Daoy (cell line): ENCODE results near the gene DIPK1B. TPM values are rescaled to one million over a fixed set of nuclear protein-coding genes. Genes with fewer than 3 reads are reported as not detected.

Experiments
- DNase-seq: peaks from one replicate; pipeline ENCODE4 v3.0.0-alpha.2; 2015; ENCODE audit warnings: low read depth
- total RNA-seq: library from RNA; depleted of rRNA; stranded (reverse); fragments of >200 nt; shearing (Covaris generic); gene quantifications from 2 replicates; pipeline ENCODE4 v1.2.3, GENCODE V29; 2014

The DIPK1B gene
- total RNA-seq, 1 experiment from 2014 or later = 6.6 TPM

DNA sequence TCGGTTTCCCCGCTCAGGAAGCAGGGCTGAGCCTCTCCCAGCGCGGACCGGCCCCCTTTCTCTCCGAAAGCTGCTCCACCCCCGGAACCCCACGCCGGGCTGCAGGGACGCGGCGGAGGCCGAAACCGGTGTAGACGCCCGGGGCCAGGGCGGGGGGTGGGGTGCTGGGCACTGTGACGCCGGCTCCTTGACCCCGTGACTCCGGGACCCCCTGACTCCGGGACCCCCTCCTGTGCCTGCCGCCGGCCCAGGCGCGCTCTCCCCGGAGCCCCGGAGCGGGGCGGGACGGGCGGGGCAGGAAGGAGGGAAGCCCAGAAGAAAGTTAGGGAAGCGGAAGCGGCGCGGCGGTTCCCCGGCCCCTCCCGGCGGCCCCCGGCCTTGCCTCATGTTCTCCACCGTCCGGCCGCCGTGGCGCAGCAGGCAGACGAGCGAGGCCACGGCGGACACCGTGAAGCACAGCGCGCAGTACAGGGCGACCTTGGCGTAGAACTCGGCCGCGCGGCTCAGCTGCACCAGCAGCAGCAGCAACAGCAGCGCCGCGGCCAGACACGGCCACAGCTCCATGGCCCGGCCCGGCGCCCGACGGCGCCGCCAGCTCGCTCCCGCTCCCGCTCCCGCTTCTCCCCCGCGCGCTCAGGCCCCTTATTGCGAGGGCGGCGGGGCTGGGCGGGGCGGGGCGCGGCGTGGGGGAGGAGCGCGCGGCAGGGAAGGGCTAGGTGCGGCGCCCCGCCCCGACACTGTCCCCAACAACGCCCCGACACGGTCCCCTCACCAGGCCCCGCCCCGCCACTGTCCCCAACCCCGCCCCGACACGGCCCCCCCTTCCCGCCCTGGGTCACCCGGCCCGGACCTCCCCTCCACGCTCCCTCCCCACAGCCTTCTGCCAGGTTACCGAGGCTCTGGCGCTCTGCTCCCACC is 25.3 kb upstream of the DIPK1B start, which contains the start of gene AGPAT2:
TSS of gene AGPAT2 (minus strand) at position 664 of the 918 bp plus-strand sequence. CDS start at position 564, 100 bp downstream.
- DNase-seq = peak; percentile 82

DNA sequence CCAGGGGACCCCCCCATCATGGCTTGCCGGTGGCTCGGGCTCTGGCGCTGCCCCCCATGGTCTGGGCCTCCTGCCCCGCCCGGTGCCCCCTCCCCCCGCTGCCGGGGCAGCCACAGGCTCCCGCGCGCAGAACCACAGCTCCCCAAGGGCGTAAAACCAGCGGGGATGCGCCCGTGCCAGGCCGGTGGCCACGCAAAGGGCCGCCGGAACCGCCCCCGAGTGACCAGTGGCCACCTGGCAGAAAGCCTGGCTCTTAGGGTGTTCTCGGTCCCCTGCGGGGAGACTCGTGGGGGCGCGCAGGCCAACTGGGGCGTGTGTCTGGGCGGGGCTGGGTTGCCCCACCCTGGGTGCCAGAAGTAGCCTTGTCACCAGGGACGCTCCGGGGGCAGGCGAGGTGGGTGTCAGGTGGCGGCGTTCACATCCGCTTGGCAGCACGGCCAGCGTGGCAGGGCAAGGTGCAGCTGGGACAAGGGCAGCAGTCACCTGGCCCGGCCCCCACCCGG is 24.6 kb upstream of the DIPK1B start:
- DNase-seq = no peak

DNA sequence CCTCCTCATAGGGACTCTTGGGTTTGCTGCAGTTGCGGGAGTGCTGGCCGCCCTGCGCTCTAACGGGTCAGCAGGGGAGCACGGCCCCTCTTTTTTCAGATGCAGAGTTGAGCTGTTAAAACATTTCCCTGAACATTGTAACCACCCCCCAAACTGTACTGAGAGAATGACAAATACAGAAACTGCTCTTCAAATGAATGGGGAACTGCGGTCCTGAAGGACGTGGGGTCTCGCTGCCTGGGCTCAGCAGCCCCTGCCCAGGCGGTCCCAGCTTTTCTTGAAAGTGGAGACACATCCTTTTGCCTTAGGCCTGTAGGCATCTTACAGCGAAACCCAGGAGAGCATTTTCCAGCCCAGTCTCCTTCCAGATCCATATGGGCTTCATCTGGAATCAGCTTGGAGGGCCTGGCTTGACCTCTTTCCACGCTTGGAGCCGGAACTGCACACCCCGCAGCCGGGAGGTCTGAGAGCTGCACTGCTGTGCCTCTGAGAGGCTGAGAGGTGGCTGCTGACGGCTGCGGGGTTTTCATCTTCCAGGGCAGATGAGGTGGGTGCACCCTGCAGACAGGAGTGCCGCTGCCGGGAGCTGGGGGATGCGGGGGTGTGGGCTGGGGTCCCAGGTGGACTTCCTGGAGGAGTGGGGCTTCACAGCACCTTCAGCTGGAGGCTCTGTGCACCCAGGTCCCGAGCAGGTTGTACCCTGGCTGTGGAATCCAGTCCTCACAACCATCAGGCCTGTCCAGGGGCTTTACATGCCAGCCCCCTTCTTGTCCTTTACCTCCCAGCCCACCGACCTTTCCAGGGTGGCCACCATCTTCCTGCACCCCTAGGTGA is 23.9 kb upstream of the DIPK1B start:
- no peak for DNase-seq

DNA sequence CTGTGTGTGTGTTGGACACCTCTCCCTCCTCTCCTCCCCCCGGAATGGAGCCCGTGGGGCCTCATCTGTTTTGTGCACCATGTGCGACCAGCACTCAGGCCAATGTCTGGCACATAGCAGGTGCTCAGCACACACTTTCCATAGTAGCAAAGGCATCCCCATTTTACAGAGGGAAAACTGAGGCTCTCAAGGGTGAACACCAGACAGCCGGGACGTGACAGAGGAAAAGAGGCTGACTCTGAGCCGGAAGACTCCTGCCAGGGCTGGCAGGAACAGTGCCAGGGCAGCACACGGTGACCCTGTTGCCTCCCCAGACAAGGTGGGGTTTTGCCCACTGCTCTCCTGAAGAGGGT is 23.3 kb upstream of the DIPK1B start:
- DNase-seq = no peak

DNA sequence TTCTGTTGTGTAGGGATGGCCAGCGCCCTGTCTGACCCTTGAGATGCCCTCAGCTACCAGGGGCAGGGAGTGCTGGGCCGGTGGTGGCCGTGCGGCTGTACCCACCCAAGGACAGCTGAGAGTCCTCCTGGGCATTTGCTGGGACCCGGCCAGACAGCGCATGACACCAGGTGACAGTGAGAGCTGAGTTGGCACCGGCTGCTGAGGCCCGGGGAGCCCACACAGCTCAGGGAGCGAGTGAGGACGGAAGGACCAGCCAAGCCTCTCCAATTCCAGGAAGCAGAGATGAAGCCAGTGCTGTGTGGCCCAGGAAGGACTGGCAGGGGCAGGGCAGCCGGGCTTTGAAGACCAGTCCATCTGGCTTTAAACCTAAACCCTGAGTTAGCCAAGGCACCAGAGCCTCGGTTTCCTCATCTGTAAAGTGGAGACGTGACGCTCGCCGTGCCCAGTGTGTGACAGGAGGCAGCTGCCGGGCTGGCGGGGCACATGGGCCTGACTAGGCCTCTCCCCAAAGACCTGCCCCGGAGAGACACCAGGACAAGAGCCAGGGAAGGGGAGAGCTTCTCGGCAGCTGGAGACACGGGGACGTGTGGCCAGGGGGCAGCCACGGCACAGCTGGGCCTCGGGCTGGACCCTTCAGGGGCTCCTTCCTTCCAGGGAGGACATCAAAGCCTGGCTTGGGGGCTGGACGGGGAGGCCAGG is 22.1 kb upstream of the DIPK1B start:
- DNase-seq = no peak

DNA sequence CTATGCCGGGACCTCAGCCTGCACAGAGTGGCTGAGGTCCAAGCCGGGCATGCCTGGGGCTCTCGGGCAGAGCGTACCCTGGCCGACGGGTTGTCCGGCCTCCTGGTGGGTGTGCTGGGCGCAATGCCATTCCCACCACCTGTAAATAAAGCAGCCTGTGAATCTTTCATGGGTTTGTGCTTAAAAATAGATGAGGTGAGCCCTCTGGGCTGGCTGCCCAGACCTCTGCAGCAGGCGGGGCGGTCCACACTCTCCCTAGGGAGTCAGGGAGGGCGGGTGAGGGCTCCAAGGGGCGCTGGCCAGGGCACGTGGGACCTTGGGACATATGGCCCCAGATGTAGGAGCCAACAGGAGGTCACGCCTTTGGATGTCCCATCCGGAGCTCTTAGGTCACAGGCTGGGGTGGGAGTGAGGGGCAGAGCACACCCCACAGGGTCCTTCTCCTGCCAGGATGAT is 21.5 kb upstream of the DIPK1B start:
- DNase-seq = no peak

DNA sequence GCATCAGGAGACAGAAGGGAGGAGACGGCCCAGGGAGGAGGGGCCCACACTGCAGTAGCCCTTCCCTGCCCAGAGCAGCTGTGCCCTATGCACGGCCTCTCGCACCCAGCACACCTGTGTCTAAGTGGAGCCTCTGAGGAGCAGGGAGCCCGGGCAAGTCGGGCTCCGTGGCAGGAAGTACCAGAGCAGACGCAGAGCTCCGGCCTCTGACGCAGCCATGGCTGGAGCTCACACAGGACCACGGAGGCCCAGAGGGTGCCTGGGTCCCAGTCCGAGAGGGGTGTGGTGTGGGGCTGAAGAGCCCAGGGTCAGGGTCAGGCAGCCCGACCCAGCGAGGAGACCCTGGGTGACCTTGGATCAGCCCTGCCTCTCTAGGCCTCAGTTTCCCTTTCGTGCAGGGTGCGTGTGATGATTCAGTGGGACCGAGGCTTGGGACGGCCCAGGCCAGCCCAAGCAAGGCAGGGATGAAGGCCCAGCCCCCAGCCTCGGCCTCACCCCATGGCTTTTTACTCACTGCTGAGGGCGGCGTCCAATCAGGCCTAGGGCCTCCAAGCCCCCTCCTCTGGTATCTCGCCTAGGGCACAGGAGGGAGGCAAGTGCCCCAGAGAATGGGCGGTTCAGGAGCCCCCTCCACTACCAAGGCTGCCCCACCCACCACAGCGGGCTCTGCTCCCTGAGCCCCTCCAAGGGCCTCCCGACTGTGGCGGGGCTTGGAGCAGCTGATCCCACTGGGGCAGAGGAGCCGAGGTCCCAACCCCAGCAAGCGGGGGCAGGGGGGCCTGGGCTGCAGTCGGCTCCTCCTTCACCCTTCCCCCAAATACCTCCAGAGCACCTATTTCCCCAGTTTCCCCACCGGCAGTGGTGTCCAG is 20.8 kb upstream of the DIPK1B start:
- DNase-seq = no peak

DNA sequence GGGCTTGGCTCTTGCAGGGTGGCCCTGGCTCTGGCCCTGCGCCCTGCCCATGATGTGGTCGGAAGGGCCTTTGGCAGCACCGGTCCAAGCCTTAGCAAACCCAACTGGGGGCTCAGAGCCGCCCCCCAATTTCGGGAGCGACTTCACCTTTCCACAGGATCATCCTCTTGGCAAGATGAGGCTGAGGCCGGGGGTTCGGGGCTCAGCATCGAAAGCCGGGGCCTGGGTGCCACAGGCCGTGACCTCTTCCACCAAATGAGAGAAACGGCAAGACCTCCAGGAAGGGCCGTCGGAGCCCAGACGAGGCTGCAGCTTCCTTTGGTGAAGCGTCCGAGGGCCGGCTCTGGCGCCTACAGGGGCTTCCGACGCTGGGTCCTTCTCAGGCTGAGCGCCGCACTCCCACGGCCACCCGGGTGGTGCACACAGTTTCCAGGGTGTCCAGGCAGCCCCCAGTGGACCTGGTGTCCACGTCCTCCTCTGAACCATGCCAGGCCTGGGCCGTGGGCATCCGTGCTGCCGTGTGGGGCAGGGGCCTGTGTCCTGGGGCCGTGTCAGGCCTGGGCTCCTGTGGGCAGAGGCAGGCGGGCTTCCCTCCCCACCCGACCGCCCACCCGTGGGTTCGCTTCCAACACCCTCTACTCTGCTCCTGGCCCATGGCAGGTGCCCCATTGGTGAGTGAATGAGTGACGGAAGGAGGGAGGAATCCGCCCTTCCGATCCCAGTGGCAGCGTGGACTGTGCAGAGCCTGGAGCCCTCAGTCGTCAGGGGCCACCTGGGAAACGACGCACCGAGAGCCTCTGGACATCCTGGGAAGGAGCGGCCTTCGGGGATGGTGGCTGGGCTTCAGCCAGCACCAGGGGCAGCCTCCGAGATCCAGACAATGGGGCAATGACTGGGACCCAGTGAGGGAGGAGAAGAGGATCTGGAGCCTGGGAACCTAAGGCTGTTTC is 19.9 kb upstream of the DIPK1B start:
- no peak for DNase-seq

DNA sequence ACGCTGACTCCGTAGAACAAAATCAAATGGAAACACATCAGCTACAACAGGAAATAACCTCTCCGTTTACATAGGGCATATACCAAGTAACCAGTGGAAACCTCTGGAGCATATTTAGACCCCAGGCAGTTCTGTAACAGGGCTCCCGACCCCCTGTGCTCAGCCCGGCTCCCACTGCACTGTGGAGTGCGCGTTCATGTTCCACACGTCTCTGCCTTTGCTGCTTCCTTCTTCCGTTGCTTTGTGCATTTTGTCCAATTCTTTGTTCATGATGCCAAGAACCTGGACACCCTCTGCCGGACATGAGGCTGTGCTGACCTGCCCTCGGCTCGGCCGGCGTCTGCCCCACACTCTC is 19.3 kb upstream of the DIPK1B start:
- no peak for DNase-seq

DNA sequence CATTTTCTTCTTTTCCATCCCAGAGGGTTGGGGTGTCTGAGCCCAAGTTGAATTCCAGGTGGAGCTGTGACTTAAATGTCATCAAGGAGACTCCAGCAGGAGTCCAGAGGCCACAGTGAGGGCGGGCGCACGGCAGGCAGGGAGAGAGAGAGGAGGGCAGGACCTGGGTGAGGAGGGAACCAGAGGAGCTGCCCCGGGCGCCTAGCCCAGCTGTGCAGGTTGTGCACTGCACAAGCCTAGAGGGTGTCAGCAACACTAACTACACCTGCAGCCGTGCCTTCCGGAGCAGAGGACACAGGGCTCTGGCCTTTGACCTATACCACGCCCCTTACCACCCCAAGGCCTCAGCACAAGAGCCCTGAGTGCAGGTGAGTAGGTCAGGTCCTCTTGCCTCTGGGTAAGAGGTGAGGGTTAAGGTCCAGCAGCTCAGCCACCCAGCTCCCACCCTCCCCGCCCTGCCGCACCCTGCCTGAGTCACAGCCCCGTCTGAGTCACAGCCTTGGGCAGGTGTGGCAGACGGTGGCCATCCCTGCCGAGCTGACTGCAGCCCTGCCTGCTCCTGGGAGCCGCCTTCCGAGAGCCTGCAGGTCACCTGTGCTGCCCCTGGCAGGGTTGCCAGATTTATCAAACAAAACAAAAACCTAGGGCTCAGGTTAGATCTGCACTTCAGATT is 18.7 kb upstream of the DIPK1B start:
- DNase-seq = peak; percentile 92

DNA sequence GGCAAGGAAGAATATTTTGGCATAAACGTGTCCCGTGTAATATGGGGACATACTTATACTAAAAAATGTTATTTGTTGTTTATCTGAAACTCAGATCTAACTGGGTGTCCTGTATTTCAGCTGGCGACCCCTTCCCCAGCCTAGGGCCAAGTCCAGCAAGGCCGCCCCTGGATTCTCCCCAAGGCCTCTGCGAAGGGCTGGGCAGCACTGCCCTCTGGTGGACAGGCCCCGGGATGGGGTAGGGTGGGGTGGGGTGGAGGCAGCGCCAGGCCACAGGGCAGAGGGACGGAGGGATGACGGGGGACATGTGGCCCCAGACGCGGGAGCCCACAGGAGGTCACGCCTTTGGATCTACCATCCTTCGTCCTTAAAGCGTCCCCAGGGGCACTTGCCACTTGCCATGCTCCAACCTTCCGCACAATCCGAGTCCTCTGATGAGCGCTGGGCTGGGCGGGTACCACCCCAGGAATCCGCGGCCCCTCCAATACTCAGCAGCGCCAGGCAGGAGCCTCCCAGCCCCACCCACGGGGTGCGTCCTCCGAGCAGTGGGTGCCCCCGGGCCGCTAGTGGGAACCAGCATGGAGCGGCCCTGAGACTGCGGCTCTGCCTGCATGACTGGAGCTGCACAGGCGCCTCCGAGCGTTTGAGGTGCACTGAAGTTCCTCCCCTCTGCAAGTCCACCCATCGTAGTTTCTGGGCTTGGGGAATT is 18.1 kb upstream of the DIPK1B start:
- peak; percentile 74 for DNase-seq

DNA sequence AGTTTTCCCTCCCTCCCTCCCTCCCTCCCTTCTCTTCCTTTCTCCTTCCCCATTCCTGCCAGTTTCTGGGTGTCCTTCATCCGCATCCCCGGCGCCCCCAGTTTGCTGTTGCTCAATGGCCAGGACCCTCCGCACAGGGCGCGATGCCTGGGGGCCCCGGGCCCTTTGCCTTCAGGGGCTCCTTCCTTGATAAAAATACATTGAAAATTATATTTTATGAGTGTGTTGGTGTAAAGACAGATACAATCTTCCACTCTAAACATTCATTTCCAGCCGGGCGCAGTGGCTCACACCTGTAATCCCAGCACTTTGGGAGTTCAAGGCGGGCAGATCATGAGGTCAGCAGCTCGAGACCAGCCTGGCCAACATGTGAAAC is 17.5 kb upstream of the DIPK1B start:
- no peak for DNase-seq

DNA sequence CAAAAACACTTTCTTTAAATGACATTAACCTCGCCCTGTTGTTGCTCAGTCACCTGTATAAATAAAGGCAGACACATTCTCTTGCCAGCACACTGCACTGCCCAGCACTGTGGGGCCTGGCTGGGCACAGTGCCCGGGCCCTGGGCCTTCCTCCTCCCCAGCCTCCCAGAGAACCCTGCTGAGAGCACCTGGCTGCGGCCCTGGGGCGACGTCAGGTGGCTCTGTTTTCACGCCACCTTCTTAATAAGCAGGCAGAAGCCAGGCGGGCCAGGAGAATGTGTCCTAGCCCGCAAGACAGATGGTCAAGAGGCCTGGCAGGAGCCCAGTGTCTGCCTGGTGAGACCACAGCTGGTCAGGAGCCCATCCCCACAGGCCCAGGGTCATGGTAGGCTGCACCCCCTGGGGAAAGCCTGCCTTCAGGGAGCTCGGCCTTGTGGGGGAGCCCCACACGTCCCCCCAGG is 16.9 kb upstream of the DIPK1B start:
- no peak for DNase-seq

DNA sequence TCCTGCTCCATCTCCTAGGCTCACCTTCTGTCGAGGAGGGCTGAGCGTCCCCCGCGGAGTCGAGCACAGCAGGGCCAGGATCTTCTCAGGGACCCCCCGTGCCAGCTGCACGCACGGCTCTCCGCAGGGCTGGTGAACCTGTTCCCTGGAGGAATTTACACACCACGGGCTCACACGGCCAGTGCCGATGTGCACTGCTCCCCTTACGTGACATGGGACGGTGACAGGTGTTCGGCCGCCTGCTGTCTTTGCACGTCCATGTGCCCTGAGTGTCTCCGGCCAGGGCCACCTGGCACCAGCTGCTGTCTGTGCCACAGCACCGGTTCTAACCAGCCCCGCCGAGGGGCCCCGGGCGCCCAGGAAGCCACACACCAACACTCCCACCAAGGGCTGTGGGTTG is 16.4 kb upstream of the DIPK1B start:
- DNase-seq = no peak

DNA sequence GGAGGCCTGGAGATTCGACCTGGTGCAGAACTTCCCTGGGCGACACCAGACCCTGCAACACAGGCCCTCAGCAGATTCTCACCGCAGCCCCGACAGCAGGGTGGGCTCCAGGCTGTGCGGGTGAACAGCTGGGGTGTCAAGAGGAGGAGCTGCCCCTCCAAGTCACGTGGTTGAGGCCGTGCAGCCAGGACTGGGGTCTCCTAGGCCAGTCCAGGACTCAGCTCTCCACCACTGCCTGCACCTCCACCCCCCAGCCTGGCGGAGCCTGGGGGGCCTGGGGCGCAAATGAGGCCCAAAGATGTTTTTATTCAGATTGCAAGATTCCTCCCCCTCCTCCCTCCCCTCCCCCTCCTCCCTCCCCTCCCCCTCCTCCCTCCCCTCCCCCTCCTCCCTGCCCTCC is 15.9 kb upstream of the DIPK1B start:
- no peak for DNase-seq

DNA sequence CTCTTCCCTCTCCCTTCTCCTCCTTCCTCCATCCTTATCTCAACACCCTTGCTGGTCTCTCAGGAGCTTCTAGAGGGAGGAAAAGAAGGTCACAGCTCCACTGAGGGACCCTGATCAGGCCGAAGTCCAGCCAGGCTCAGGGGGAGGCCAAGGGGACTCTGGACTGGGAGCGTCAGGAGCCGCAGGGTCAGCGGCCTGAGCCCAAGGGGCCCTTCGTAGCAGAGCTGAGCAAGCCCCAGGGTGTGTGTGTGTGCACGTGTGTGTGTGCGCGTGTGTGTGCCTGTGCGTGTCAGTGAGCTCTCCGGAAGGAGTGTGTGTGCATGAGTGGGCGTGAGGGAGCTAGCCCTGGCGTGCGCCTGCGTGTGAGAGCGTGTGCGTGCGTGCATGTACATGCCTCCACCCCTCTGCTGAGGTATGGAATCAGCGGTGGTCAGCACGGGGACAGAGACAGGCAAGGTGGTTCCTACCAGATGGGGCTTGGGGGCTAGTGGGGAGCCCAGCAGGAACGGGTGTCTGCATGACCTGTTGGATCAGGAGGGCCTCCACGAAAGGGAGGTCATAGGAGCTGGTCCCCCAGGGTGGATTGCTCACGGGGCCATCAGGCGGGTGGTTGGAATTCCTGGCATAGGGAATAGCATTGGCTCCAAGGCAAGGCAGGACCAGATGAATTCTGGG is 15.1 kb upstream of the DIPK1B start:
- peak; percentile 39 for DNase-seq

DNA sequence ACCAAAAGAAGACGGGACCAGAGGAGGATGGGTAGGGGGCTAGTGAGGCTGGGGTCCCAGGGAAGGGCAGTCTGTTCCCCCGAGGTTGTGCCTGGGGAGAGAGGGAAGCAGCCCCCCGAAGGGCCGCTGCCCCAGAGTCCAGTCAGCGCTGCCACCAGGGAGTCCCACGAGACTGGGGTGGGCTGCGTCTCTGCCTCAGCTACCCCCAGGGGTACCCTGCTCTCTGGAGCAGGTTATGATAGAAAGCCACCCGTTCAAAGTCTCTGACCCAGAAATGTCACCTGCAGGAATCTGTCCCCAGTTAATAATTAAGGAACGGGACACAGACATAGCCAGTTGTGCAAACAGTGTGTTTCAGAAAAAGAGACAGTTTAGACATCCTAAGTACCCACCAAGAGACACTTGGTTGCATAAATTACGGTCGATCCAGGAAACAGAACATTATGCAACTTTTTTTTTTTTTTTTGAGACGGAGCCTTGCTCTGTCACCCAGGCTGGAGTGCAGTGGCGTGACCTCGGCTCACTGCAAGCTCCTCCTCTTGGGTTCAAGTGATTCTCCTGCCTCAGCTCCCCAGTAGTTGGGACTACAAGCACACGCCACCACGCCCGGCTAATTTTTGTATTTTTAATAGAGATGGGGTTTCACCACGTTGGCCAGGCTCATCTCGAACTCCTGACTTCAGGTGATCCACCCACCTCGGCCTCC is 14.4 kb upstream of the DIPK1B start:
- no peak for DNase-seq
